Ovary (tissue), 9 donors: ENCODE data around the gene DLK1. TPM values are rescaled to one million over a fixed set of nuclear protein-coding genes. Genes with fewer than 3 reads are reported as not detected.

Experiments used
- DNase-seq, 5 donors: peaks; one replicate each; pipeline ENCODE4 v3.0.0-alpha.2; 2019 to 2020
- H3K27ac ChIP-seq, 2 donors: fragments of 200-600 bp; one replicate each; pipeline versions ENCODE4 v1.5.1 to v1.8.0; 2019 to 2022
- H3K27me3 ChIP-seq: fragments of 200-600 bp; one replicate; pipeline ENCODE4 v1.8.0; 2022
- H3K36me3 ChIP-seq: fragments of 200-600 bp; sonication (generic); one replicate; pipeline ENCODE4 v1.5.1; 2019
- H3K4me1 ChIP-seq: one replicate; pipeline ENCODE4 v1.8.1; 2013; ENCODE audit warnings: mild to moderate bottlenecking, moderate library complexity; ENCODE audit not compliant: insufficient read depth
- H3K4me3 ChIP-seq: fragments of 200-600 bp; sonication (generic); one replicate; pipeline ENCODE4 v1.5.1; 2017
- H3K9me3 ChIP-seq, 2 donors: fragments of 200-600 bp in 1 of 2; sonication (generic) in 1 of 2; one replicate each; pipeline versions ENCODE4 v1.5.1 to v1.8.1; 2013 to 2019; ENCODE audit warnings: mild to moderate bottlenecking in 1 of 2, moderate library complexity in 1 of 2
- EP300 ChIP-seq: sonication (generic); formaldehyde crosslinking; IDR thresholded peaks from one replicate; pipeline ENCODE4 v1.6.1; 2017; ENCODE audit warnings: antibody characterized with exemption
- POLR2A ChIP-seq: fragments of 450-650 bp; IDR thresholded peaks from one replicate; pipeline ENCODE4 v1.6.1; 2017; ENCODE audit warnings: antibody characterized with exemption, mild to moderate bottlenecking, moderate library complexity
- WGBS, 3 donors: extraction: QIAGEN DNeasy Blood & Tissue Kit in 1 of 3; methylation state at CpG; one replicate each; pipeline versions ENCODE4 v1.1.5 to v1.1.7; 2013 to 2017; 5-methylcytosine and 5-hydroxymethylcytosine counted together
- intact Hi-C, 4 donors: fragments of 100-400 bp; cut with DNase I; formaldehyde crosslinking; loops; one replicate each; pipeline versions ENCODE4 v1.11.0 to v1.15.1; 2022 to 2023
- polyA plus RNA-seq, 2 donors: library from polyadenylated mRNA; stranded (reverse); fragments of 200-250 nt in 1 of 2; fragments of 350-450 nt in 1 of 2; fragmentation: Illumina TruSeq in 1 of 2; extraction: RNeasy Lipid Tissue Mini Kit (QIAGEN cat#74804) in 1 of 2; gene quantifications; one replicate each; pipeline ENCODE4 v1.2.3, GENCODE V29; 2013 to 2014
- total RNA-seq, 7 donors: library from RNA; depleted of rRNA in 2 of 7; stranded (reverse); fragments of >200 nt in 2 of 7; fragmentation: NEBNext Ultra II Directional in 3 of 7; extraction: Animal tissue kit (Norgen Biotek cat#: 25700) in 3 of 7; gene quantifications; one replicate each; pipeline versions ENCODE4 v1.1.0 to v1.2.4, GENCODE V29; 2016 to 2023
- TF ChIP-seq, protein P1 (sequence below), 3 donors: fragments of 450-650 bp in 2 of 3; fragments of 200-600 bp in 1 of 3; IDR thresholded peaks; one replicate each; pipeline versions ENCODE4 v1.5.1 to v1.8.0; 2016 to 2022; ENCODE audit warnings: antibody characterized with exemption in 3 of 3, mild to moderate bottlenecking in 1 of 3
- donor health status: DM: no; HTN: no; CAD: no; lungs with moderate emphysema.
- donor health status: DM: no; HTN: no; CAD: no.
- donor health status: Bipolar disorder and iron deficiency.
- donor health status: DM: yes; HTN: yes; CAD: no.
- donor health status: DM: no; HTN: no; CAD: no.
- donor health status: DM: yes; HTN: yes; CAD: no.

The DLK1 gene
- total and polyA plus RNA-seq, 9 donors = 34.2 to 1,875 (median 108) TPM

DNA sequence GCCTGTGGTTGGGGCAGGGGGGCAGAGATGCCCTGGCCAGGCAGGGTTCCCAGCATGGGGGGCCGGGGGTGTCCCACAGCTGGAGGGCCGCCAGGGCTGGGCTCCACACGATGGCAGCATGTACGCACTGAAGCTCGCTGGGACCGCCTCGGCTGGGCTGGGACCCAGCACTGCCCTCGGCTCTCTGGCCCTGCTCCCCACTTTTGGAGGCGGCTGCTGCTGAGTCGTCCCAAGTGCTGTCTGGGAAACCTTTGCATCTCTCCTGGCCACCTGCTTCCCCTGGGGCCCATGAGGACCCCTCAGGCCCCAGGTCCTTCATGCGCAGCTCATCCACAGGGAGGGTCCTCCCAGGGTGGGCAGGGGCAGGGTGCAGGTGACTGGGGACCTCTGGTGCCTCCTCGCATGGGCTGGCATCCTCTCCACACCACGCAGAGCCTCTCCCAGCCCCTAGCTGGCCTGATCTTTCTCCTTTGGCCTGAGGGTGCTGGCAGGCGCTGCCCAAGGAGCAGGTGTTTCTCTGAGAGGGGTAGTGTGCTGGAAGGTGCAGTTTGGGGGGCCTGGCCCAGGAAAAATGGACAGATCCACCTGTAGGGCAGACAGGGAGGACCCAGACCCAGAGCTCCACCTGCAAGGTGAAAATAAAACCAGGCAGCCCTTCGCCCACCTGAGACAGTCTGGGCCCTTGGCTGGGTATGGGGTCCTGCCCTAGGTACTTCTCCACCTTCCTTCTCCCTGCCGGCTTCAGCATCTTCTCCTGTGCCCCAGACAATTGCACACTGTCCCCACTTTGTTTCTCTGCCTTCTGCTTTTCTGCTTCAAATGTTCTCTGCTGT lies 46.9 kb downstream of the DLK1 start:
- Histone ChIP-seq H3K4me3 (no peak overlapping the region), H3K36me3 (no peaks in the 10 kb centered on the region), H3K9me3 (no peaks in the 10 kb centered on the region), H3K27ac (no peak overlapping the region), H3K27me3 (no peaks in the 10 kb centered on the region), H3K4me1 (peaks cover 2% of the 10 kb centered on the region)
- DNase-seq = peak in 2 of 5 donors; percentile 2 to 32
- 84 to 85% (median 84%) methylated on average over 12 to 16 of the region's 16 CpGs for WGBS, 3 donors
- no peak for TF ChIP-seq POLR2A
- TF ChIP-seq, protein P1, sequence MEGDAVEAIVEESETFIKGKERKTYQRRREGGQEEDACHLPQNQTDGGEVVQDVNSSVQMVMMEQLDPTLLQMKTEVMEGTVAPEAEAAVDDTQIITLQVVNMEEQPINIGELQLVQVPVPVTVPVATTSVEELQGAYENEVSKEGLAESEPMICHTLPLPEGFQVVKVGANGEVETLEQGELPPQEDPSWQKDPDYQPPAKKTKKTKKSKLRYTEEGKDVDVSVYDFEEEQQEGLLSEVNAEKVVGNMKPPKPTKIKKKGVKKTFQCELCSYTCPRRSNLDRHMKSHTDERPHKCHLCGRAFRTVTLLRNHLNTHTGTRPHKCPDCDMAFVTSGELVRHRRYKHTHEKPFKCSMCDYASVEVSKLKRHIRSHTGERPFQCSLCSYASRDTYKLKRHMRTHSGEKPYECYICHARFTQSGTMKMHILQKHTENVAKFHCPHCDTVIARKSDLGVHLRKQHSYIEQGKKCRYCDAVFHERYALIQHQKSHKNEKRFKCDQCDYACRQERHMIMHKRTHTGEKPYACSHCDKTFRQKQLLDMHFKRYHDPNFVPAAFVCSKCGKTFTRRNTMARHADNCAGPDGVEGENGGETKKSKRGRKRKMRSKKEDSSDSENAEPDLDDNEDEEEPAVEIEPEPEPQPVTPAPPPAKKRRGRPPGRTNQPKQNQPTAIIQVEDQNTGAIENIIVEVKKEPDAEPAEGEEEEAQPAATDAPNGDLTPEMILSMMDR (IDR thresholded peaks at IDR 0.05) = no peak
- no peak for TF ChIP-seq EP300
- intact Hi-C loops = no loop called here

DNA sequence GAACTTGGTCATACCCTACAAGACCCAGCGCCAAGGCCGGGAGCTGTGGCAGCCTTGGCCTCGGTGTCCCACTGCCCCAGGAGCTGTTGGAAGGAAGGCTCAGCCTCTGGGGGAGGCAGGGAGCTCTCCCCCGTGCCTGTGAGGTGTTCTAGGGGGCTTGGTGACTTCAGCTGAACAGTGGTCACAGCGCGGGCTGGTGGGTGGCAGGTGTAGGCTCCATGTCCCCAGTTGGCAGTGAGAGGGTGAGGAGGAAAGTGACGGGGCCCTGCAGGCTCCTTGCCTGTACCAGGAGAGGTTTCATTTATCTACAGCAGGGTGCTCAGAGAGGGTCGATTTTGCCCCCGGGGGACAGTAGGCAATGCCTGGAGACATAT lies 47.5 kb downstream of the DLK1 start:
- 74 to 93% (median 88%) methylated on average over 9 of the region's 9 CpGs for WGBS, 3 donors
- Histone ChIP-seq H3K27ac (no peak overlapping the region), H3K9me3 (no peaks in the 10 kb centered on the region), H3K36me3 (no peaks in the 10 kb centered on the region), H3K4me1 (peaks cover 2% of the 10 kb centered on the region), H3K4me3 (no peak overlapping the region), H3K27me3 (no peaks in the 10 kb centered on the region)
- intact Hi-C loops = no loop called here
- peak in 1 of 5 donors; percentile 8 for DNase-seq
- TF ChIP-seq, protein P1 (IDR thresholded peaks at IDR 0.05) = no peak
- TF ChIP-seq EP300 = no peak
- no peak for TF ChIP-seq POLR2A

DNA sequence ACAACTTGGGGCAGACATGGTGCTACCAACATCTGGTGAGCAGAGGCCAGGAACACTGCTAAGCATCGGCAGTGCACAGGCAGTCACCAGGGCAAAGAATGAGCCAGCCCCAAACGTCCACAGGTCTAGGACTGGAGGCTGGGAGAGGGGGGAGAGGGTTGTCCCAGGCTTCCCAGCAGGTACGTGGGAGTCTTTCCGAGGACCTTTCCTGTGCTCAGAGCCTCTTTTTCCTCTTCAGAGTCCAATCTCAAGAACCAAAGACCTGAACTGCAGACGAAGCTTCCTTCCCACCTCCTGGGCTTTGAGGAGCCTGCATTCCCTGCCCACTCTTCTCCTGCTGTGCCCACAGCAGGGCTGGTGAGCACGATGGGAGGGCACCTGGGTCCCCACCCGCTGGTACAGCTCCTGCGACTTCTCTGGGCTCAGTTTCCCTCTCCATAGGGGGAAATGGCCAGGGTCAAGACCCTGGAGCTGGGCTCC lies 48.7 kb downstream of the DLK1 start:
- Histone ChIP-seq H3K4me3 (no peak overlapping the region), H3K27me3 (no peaks in the 10 kb centered on the region), H3K36me3 (no peaks in the 10 kb centered on the region), H3K27ac (no peak overlapping the region), H3K9me3 (no peaks in the 10 kb centered on the region), H3K4me1 (peaks cover 2% of the 10 kb centered on the region)
- intact Hi-C loops = loop anchor here in 1 of 4 donors (5.0 kb wide), 1 partner anchor 327 kb away; no protein-coding TSS in a partner anchor
- TF ChIP-seq POLR2A (no peak), EP300 (no peak)
- TF ChIP-seq, protein P1 (IDR thresholded peaks at IDR 0.05) = no peak
- peak in 1 of 5 donors; percentile 3 for DNase-seq
- 71 to 76% (median 74%) methylated on average over 8 of the region's 8 CpGs for WGBS, 3 donors

DNA sequence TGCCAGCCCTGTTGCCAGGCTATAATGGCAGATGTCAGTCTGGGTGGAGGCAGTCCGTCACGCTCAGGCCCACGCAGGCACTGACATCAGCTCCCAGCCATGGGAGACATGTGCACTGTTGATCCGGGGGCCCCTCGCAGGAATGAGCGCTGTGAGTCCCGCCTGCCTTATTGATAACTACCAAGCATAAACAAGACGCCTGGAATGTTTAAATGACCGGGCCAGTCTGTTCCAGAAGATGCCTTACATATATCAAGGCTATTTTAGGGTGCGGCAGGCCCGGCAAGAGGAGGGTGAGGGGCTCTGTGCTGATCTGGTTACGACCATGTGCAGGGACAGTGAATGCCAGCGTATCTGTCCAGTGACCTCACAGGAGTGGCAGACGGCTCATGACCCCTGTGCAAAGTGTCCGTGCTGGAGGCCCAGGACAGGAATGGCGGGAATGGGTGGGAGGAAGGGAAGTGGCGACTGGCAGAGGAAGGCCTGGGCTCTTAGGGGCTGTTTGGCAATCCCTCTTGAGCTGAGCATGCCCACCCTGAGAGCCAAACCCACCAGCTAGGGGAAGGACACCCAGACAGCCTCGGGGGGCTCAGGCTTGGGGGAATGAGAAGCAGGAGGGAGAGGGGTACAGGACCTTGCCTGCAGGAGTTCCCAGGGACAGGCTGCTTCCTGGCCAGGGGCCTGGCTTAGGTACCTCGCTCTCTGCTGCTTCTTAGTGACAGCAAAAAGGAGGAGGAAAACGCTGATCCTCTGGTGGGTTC lies 49.3 kb downstream of the DLK1 start:
- WGBS, 3 donors = 29 to 45% (median 33%) methylated on average over 19 to 20 of the region's 20 CpGs
- DNase-seq = peak in 1 of 5 donors; percentile 17

More for the DNA sequence above, 49.3 kb downstream of the DLK1 start:
- TF ChIP-seq EP300 = no peak
- TF ChIP-seq, protein P1 (IDR thresholded peaks at IDR 0.05) = no peak
- TF ChIP-seq POLR2A = no peak
- Histone ChIP-seq H3K27me3 (no peaks in the 10 kb centered on the region), H3K27ac (no peak overlapping the region), H3K4me3 (no peak overlapping the region), H3K4me1 (peaks cover 2% of the 10 kb centered on the region), H3K9me3 (no peaks in the 10 kb centered on the region), H3K36me3 (no peaks in the 10 kb centered on the region)
- intact Hi-C loops = loop anchor here in 1 of 4 donors (5.0 kb wide), 1 partner anchor 326 kb away; no protein-coding TSS in a partner anchor
